Right lobe of liver (tissue), 4 donors: ENCODE measurements around the gene FRS2.

Source experiments
- POLR2A ChIP-seq: fragments of 450-650 bp; IDR thresholded peaks from one replicate; pipeline ENCODE4 v1.6.1; 2017; ENCODE audit warnings: antibody characterized with exemption, mild to moderate bottlenecking
- TF ChIP-seq, protein P1 (sequence below), 4 donors: fragments of 200-600 bp in 3 of 4; fragments of 450-650 bp in 1 of 4; IDR thresholded peaks; one replicate each; pipeline versions ENCODE4 v1.5.1 to v1.8.0; 2016 to 2022; ENCODE audit warnings: antibody characterized with exemption in 4 of 4, mild to moderate bottlenecking in 2 of 4
- donor health status: DM: no; HTN: no; CAD: no.
- donor health status: DM: no; HTN: no; CAD: no.
- donor health status: DM: no; HTN: yes; CAD: no.

DNA sequence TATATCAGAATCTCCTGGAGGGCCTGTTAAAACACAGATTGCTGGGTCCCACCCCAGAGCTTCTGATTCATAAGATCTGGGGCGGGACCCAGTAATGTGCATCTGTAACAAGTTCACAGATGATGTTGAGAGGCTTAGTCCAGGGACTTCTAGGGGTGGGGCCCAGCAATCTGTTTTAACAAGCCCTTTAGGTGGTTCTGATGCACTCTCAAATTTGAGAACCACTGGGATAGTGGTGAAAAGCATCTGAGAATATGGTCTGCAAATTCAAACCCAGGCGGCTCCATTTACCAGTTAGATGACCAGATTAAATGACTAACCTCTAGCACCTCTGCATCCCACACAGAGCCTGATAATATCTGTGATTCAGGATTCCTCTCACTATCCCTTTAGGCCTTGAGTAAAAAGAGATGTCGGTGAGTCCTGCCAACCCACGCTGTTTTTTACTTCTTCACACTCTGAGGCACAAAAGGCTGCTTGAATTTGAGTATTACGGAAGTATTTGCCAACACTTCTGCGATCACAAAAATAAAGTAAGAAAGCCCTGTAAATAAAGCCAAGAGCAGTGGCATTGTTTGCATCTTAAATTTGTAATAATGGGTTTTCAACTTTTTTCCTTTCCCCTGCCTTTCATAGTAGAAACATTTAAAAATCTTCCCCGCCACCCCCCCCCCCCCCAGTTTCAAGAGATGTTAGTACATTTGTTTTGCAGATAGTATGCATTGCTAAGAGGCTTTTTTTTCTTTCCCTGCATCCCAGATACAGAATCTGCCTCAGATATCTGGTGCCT lies 1.8 kb upstream of the FRS2 start:
- TF ChIP-seq, protein P1, sequence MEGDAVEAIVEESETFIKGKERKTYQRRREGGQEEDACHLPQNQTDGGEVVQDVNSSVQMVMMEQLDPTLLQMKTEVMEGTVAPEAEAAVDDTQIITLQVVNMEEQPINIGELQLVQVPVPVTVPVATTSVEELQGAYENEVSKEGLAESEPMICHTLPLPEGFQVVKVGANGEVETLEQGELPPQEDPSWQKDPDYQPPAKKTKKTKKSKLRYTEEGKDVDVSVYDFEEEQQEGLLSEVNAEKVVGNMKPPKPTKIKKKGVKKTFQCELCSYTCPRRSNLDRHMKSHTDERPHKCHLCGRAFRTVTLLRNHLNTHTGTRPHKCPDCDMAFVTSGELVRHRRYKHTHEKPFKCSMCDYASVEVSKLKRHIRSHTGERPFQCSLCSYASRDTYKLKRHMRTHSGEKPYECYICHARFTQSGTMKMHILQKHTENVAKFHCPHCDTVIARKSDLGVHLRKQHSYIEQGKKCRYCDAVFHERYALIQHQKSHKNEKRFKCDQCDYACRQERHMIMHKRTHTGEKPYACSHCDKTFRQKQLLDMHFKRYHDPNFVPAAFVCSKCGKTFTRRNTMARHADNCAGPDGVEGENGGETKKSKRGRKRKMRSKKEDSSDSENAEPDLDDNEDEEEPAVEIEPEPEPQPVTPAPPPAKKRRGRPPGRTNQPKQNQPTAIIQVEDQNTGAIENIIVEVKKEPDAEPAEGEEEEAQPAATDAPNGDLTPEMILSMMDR (IDR thresholded peaks at IDR 0.05): no peak
- TF ChIP-seq POLR2A: no peak
